Right forelimb (tissue), 1 donor: Measurements from ENCODE around the gene CELF3.
"Not testable (repeated sequence)": the region's sequence is repeated elsewhere in the genome, so short reads cannot be mapped to it uniquely, and the experiment has no call there.

Experiments
- DNase-seq: peaks from one replicate; pipeline ENCODE4 v3.0.0-alpha.2; 2018

The CELF3 gene

DNA sequence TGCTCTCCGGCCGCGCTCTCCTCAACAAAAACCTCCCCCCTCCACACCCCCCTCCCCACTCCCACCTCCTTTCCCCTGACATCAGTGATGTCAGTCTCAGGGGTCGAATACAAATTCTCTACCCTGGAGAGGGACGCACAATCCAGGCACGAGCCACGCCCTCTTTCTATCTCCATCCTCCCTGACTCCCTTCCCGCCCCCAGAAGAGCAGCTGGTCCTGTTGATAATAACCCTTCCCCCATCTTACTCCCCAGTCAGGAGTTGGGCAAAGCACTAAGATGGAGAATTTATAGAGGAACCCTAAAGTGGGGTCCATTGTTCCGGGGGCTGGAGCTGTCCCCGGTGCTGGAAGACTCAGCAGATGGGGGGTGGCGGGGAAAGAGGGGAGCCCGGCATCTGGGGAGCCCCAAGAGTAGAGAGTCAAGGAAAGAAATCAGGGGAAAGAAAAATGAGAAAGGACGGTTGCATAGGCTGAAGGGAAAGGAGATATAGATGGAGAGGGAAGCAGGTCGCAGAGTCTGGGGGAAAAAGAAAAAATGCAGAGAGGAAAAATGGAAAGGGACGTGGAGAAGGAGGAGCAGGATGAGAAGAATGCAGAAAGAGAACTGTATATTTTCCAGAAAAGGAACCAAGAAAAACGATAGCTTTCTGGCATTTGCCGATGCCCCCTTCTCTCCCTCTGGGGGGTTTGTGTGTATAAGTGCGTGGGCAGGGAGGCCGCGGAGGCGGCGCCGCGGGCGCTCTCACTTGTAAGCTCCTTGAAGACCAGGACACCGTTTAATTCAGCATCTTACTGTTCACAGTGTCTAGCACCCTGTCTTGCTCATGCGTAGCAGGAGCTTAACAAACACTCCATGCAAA is at the start of gene CELF3:
TSS of gene CELF3 (minus strand) at position 33 of the 861 bp plus-strand sequence. CDS start 783 bp downstream, outside the sequence.
- DNase-seq = no peak

DNA sequence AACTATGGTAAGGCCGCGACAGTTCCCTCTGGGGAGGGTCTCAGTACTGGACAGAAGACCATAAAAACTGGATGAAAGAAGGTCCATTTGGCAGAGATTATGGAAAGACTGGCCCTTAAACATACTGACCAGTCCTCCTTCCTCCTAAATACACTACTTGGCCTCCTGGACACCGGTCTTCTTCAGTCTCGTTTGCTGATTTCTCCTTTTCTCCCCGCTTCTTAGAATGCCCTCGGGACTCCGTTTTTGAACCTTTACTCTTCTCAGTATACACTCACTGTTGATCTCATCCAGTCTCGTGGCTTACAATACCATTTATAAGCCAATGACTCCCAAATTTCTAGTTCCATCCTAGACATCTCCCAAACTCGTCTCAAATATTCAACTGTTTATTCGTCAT is 47.4 kb upstream of the CELF3 start:
- no peak for DNase-seq

DNA sequence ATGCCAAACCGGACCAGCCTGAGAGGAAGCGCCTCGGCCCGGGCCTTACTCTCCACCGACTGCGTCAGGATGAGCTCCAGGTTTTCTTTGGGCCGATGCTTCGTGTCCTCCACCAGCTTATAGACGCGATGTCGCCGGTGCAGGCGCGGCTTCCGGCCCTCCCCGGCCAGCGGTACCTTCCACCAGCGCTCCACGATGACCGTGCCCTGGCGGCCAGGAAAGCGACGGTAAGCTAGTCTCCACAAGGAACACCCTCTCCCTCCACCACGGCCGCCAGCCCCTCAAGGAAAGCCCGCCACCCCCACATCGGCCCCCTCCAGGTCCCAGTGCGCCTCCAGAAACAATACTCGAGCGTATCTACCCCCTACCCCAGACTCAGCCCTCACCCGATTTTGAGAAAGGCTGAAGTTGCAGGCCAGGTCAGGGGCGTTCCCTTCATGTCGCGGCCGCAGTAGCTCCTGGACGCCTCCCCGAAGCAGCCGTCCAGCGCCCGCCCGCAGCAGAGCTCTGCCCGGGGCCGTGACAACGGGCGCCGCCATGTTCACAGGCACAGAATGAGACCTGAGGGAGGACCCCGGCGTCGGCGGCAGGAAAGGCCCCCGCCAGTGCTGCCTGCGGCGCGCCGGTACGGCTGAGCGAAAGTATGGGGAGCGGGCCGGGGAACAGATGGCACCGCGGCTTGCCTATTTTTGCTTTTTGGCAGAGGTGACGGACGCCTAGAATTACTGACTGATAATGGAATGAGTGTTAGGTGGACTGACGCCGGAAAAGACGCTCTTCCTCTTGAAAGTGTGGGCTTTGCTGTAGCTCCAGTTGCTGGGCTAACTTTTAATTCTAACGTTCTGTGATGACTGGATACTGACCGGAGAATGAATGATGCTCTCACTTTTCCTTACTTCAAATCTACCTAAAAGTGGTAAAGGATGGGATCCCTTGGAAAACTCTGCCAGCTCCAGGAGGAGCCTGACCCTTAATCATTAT is 46.6 kb upstream of the CELF3 start, which contains the start of gene MRPL9:
TSS of gene MRPL9 (minus strand) at position 556 of the 981 bp plus-strand sequence. CDS start at position 539, 17 bp downstream.
- DNase-seq = peak; percentile 93

DNA sequence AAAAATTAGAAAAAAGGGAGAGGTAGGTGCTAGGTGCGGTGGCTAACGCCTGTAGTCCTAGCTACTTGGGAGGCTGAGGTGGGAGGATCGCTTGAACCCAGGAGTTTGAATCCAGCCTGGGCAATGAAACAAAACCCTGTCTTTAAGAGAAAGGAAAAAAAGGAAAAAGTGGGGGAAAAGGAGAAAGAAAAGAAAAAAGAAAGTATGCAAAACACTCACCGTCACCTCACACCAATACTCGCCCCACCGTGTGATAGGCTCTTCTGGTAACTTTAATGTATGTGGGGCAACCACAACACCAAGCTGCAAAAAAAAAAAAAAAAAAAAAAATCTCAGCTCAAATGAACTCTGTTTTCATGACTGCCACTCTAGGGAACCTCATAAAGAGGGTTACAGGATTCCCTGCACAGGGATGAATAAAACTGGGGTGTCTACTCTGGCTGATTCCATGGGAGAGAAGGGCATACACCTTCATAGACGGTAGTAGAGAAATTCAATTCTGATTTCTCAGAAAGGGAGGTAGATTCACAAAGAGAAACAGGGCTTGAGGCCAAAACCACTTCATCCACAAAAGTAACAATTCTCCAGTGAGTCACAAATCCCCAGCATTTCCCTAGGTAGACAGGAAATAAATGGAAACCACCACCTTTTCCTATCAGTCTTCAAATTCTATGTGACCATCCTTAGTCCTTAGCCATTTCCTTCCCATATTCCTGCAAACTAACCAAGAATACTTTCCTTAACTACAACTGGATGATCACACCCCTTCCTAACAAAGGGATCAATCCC is 44.2 kb upstream of the CELF3 start:
- DNase-seq = no peak

DNA sequence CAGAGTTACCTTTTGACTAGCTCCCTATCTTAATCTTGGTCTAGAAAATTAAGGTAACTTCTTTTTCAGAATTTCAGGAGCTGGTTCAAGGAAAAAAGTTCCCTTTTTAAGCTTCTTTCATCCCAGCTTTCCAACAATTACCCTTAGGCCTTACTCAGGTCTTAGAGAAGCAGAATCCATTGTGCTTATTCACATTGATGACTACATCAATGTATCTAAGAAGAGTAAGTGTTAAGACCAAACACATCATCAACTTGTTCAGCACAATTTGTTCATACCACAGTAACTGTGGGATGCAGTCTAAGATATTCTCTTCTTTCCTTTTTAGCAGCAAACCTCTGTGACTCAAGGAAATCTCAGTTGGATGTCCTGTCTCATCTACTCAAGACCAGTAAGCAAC is 42.6 kb upstream of the CELF3 start:
- no peak for DNase-seq

DNA sequence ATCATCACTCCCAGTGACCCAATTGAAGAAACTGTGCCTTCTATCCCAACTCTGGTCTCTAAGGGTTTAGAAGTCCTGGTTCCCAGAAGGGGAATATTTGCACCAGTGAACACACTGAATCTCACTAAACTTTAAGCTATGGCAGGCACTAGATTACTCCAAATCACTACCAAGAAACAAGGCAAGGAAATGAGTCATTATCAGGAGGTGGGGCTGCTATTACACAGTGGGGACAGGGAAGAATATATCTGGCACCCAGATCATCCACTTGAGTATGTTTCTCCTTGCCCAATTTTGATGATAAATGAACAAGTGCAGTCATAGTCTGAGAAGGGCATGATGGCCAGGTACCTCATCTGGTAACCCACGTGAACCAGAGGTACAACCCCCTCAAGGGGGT is 39.7 kb upstream of the CELF3 start:
- no peak for DNase-seq

DNA sequence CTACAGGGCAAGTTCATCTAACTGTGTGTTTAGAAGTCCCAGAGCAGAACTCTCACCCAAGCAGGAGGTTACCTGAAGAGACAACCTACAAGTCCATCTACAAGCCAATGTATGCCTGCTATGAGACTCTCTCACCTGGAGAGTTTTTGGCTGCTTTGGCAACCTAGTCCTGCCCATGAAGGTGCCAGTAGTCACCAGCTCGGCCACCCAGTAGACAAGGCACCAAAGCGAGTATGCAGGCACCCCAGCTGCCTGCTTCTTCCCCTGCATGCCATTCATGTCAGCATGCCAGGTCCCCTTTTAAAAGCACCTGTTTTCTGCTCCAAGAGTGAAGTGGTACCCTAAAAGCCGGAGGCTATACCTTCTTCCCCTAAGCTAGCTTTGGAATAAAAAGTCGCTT is 24.9 kb upstream of the CELF3 start:
- no peak for DNase-seq

DNA sequence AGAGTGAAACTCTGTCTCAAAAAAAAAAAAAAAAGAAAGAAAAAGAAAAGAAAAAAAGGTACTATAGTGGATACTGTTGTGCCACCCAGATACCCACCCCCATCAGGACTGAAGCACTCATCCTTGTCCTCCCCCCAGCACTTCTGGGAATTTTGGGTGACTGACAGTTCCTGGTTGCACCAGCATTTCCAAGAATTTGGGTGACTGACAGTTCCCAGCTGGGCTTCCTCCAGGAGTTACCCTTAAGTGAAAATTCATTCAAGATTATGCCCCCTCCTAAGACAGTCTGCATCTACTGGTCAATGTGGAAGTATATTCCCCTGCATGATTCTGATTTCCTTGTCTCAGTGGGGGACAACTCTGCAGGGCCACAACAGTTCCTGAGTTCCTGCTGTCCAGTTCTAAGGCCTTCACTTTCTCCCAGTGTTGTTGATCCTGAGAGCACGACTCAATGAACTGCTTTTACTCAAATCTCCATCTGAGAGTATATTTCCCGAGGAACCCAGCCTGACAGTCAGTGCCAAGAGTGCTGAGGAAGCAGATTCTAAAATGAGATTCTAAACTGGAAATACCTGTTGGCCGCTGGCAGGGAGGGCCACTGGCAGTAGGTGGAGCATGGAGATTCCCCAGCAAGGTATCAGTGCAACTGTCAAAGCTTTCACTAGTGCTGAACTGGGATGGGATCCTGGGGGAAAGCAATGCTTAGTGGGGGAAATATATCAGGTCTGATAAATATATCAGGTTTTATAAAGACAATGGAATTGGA is 23.2 kb upstream of the CELF3 start:
- DNase-seq = no peak

DNA sequence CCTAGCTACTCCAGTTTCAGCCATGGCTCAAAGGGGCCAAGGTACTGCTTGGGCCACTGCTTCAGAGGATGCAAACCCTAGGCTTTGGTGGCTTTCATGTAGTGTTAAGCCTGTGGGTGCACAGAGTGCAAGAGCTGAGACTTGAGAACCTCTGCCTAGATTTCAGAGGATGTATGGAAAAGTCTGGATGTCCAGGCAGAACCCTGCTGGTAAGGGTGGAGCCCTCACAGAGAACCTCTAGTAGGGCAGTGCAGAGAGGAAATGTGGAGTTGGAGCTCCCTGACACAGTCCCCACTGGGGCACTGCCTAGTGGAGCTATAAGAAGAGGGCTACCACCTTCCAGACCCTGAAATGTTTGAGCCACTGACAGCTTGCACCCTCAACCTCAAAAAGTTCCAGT is 20.9 kb upstream of the CELF3 start:
- no peak for DNase-seq

DNA sequence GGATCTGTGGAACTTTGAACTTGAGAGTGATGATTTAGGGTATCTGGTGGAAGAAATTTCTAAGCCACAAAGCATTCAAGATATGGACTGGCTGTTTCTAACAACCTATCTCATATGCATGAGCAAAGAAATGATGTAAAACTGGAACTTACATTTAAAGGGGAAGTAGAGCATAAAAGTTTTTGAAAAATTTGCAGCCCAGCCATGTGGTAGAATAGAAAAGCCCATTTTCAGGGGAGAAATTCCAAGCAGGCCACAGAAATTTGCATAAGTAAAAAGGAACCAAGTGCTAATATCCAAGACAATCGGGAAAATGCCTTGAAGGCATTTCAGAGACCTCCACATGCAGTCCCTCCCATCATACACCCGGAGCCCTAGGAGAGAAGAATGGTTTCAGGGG is 20.4 kb upstream of the CELF3 start:
- no peak for DNase-seq

DNA sequence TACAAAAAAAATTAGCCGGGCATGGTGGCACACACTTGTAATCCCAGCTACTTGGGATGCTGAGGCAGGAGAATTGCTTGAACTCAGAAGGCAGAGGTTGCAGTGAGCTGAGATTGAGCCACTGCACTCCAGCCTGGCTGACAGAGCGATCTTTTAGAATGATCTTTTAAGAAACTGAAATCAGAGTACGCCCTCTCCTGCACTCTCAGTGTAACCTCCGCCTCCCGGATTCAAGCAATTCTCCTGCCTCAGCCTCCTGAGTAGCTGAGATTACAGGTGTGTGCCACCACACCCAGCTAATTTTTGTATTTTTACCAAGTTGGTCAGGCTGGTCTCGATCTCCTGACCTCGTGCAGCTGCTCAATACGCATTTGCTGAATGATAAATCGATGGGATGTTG is 17.4 kb upstream of the CELF3 start:
- not testable (repeated sequence) for DNase-seq

DNA sequence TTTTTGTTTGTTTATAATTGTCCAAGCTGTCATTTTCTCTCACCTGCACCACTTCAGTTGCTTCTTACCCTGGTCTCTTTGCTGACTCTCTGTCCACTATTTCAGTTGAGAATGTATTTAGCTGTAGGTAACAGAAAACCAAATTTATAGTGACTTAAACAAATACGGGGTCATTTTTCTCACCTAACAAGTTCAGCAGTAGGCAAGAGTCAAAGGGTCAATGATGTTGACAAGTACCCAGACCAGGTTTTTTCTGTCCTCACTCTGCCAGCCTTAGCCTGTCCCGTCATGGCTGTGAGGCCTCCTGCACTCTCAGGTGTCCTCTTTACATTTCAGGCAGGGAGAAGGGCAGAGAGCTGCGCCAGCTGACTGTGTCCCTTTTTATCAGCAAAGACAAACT is 16.5 kb upstream of the CELF3 start:
- no peak for DNase-seq

DNA sequence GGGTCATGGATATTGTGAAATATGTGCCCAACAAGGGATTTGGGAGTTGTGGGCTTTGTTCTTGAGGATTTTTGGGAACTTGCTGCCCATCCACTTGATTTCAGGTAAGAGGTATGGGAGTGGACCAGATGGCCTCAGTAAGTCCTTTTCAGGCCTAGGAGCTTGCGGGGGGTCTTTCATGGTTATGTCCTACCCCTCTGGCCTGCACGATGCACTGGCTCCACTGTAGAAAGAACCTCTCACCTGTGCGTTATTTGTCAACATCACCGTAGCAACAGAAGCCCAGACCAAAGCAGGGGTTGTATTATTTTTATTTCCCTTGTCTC is 13.3 kb upstream of the CELF3 start:
- no peak for DNase-seq

DNA sequence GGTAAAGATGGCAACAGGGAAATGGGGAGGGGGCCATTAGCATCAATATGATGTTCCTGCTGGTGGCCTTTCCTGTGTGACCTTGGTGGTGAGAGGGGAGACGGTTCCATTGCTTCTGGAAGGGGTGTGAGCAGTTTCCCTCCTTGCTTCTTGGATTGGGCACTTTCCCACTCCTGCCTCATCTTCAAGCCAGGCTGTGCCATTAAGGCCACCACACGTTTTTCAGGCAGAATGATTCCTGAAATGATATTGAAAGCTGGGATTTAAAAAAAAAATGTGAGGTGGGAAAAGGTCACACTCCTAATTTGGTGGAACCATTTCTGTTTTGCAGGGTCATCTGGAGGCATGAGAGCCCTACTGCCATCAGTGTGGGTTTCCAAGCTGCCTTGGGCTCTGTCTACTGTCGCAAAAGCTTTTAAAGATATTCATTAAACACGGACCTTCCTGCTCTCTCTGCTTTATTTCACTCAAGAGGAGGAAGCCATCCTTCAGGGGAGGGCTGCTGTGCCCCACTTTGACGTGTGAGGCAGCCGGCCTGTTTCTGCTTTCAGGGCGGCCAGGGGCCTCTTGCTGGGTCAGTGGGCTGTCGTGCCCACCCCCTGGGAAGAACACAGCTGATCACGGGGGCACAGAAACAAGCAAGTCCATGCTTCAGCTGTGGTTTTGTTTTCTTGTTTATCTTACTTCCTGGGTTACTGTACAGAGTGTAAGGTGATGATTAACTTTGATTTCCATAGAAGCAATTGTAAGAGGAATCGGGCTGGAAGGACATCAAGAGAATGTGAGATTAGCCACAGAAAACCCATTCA is 12.8 kb upstream of the CELF3 start:
- no peak for DNase-seq

DNA sequence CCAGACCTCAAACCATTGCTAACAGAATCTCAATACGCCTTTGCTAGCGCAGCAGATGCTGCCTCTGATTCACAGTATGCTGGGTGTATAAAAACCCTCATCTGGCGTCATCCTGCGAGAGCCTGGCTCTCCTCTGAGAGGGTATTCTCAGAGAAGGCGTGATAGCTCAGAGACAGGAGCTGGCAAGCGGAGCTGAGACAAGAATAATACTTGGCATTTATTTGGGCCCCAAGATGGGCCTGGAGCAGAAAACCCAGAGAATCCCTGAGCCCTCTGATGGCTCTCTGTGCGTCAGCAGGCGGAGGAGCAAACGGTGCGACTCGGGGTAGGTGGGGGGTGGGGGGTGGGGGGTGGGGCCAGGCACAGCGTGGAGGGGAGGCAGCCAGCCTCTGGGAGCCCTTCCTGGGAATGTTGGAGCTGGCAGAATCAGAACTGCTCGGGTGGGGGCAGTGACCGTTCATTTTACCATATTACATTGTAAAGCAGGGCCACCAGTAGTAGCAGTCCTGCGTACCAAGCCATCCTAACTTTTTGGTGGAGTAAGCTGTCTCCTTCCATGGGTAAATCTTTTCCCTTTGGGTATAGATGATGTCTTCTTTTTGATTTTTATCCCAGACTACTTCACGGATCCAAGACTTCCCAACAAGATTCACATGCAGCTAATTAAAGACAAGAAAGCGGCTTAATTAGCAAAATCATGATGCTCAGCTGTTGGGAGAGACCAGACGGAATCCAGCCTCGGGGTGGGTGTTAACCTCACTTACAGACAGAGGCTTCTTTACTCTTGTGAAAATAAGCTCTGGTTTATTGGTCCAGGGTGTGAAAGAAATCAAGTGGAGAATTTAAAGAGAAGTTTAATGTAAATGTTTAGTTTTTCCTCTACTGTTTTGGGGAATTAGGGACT is 11.8 kb upstream of the CELF3 start:
- no peak for DNase-seq

DNA sequence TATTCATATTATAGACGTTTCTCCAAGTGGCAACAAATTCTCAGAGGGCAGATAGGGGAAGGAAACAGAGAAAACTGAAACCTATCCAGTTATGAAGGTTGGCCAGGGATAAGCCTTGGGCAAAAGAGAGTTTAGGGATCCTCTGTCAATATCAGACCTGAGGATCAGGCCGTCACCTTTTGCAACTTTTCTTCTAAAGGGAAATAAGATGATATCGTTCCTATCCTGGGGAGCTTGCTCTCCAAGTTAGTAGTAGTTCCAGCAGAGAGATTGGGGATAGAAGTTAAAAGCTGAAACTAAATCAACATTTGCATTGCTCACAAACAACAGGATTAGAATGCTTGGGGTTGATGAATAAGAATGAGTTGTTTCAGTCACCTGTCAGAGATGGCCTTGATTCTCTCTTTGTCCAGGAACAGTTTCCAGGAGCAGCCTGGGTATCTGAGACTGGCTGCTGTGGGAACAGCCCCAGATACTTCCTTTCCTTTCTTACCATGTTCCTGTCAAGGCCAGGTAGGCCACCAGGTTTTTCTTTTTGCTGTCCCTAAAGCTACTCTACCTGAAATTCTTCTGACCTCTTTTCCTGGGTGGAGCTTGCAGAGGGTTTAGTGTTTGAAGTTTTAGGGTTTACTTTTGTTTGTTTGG is 7.2 kb upstream of the CELF3 start:
- no peak for DNase-seq

DNA sequence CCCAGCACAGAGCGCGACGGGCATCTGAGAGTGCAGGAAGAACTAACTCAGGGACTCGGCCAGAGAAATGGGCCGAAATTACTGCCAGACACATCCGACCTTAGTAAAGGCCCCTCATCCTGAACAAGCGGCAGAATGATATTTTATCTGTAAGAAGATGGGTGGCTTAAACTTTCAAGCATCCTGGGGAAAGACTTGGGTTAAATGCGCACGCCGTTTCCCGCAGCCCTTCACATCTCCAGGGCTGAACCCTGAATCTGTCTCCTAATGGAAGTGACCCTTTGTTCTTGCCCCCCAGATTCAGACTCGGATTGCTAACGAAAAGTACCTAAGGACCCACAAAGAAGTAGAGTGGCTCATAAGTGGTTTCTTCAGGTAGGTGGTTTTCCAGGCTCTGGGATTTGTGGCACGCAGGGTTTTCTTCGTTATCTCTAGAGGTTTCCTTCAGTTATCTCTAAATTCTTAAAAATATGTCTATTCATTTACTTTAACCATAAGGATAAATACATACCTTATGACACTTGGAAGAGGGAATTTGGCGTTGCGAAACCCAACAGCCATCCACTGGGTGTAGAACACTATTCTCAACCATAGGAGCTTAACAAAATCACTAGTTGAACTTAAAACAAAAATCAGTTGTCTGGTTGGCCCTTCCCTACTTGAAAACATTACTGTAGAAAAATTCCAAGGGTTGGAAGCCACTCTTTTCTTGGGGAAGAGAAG is 5.3 kb upstream of the CELF3 start:
- DNase-seq = no peak

DNA sequence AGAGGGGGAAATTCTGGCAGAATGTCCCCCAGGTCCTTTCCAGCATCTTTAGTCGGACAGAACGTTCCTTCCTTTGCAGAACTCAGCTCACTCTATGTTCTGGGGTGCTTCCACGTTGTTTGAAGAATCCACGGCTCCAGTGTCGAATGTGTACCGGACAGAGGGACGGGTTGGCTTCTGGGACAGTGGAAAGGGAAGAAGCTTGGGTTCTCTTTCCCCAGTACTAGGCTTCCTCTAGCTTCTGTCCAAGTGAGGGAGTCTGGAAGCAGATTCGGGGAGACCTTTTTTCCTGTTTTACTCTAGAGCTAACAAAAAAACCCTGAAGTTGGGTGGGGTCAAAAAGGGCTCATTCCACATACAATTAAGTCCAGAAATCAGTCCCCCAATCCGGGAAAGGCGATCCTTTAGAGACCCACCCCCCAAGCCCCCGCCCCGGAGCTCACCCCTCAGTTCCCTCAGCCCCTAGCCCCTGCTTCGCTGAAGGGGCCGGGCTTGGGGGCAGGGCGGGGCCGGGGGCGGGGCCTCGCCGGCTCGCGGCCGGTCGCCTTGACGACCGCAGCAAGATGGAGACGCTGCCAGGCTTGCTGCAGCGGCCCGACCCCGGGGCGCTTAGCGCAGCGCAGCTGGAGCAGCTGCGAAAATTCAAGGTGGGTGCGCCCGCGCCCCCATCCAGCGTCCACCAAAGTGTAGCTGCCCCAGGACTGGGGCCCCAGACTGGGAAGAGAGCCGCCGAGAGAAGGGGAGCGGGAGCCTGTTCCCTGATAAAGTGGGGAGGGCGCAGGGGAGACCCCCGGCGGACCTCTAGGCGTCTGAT is 4.6 kb upstream of the CELF3 start, which contains the start of gene RIIAD1:
TSS of gene RIIAD1 (plus strand) at position 549 of the 814 bp plus-strand sequence. CDS start at position 564, 15 bp downstream.
- DNase-seq = peak; percentile 70
